A549 (cell line): ENCODE data around the gene FHL1. TPM values are rescaled to one million over a fixed set of nuclear protein-coding genes. Genes with fewer than 3 reads are reported as not detected.

Experiments
- ATAC-seq, 2 experiments: fragments of 200-7000 bp in 1 of 2; fragments of >200 bp in 1 of 2; cut with Nextera tagmentation in 1 of 2; cut with Tn5 transposase in 1 of 2; 3 replicates each; pipeline versions ENCODE4 v1.8.0 to v1.9.1; 2018 to 2020; ENCODE audit warnings: mild to moderate bottlenecking in 1 of 2, moderate library complexity in 1 of 2
- CTCF ChIA-PET: fragments of 300-600 bp; sonication (Branson Sonifier 250); formaldehyde crosslinking; extraction: SDS; loops from one replicate; lab custom pipeline; 2021; ENCODE audit warnings: antibody characterized with exemption, inconsistent platforms; lab: Yijun Ruan, JAX
- POLR2A ChIA-PET: fragments of 350-600 bp; formaldehyde crosslinking; extraction: SDS; loops from one replicate; lab custom pipeline; 2021; ENCODE audit warnings: antibody characterized with exemption, inconsistent platforms; lab: Yijun Ruan, JAX
- DNase-seq, 2 experiments: peaks; one replicate each; pipeline versions ENCODE4 v3.0.0 to v3.0.0-alpha.2; 2011 to 2016; ENCODE audit warnings: low read depth in 1 of 2, low spot score in 1 of 2
- FAIRE-seq: peaks from 2 replicates; lab custom pipeline; 2011; peaks lifted over from hg19 to GRCh38; lab: Jason Lieb, UNC
- H3K27ac ChIP-seq, 2 experiments: fragments of >200 bp; sonication (Bioruptor Twin); formaldehyde crosslinking; 3 replicates each; pipeline ENCODE4 v1.5.1; 2016 to 2017
- H3K4me1 ChIP-seq: fragments of >200 bp; sonication (Bioruptor Twin); formaldehyde crosslinking; 3 replicates; pipeline ENCODE4 v1.6.1; 2016
- H3K4me2 ChIP-seq: fragments of >200 bp; sonication (Bioruptor Twin); formaldehyde crosslinking; 3 replicates; pipeline ENCODE4 v1.6.1; 2016
- H3K4me3 ChIP-seq: fragments of >200 bp; sonication (Bioruptor Twin); formaldehyde crosslinking; 3 replicates; pipeline ENCODE4 v1.5.1; 2016
- H3K9me3 ChIP-seq: fragments of >200 bp; sonication (Bioruptor Twin); formaldehyde crosslinking; 3 replicates; pipeline ENCODE4 v1.6.1; 2016
- BHLHE40 ChIP-seq: IDR thresholded peaks from 2 replicates; pipeline ENCODE4 v1.6.1; 2012; ENCODE audit warnings: low read depth, low read length, inconsistent platforms
- CBX8 ChIP-seq: fragments of 200-600 bp; sonication (generic); IDR thresholded peaks from 2 replicates; pipeline ENCODE4 v1.6.1; 2016
- CHD2 ChIP-seq: fragments of 150-350 bp; IDR thresholded peaks from 2 replicates; pipeline ENCODE4 v1.6.1; 2014; ENCODE audit warnings: low read length; ENCODE audit not compliant: partially characterized antibody
- CTCF ChIP-seq: fragments of >200 bp; sonication (Bioruptor Twin); formaldehyde crosslinking; IDR thresholded peaks from 3 replicates; pipeline ENCODE4 v1.5.1; 2016
- E2F6 ChIP-seq: IDR thresholded peaks from 2 replicates; pipeline ENCODE4 v1.6.1; 2012; ENCODE audit warnings: low read depth, borderline replicate concordance
- EHF ChIP-seq: fragments of 250-450 bp; sonication (Bioruptor Pico); IDR thresholded peaks from 2 replicates; pipeline ENCODE4 v1.5.0; 2020; ENCODE audit warnings: mild to moderate bottlenecking
- ESRRA ChIP-seq: fragments of 150-350 bp; IDR thresholded peaks from 2 replicates; pipeline ENCODE4 v1.6.1; 2014; ENCODE audit warnings: mild to moderate bottlenecking, low read length, borderline replicate concordance
- FOSB ChIP-seq: fragments of 250-450 bp; sonication (Bioruptor Pico); IDR thresholded peaks from 2 replicates; pipeline ENCODE4 v1.5.0; 2020; ENCODE audit warnings: mild to moderate bottlenecking, moderate library complexity
- FOSL2 ChIP-seq, 2 experiments: fragments of 450-650 bp in 1 of 2; fragments of >200 bp in 1 of 2; sonication (Bioruptor Twin) in 1 of 2; formaldehyde crosslinking; IDR thresholded peaks; 2 replicates each; pipeline versions ENCODE4 v1.5.0 to v1.6.1; 2016 to 2020; ENCODE audit warnings: mild to moderate bottlenecking in 1 of 2, moderate library complexity in 1 of 2
- HEYL ChIP-seq: fragments of 250-450 bp; sonication (Bioruptor Pico); IDR thresholded peaks from 2 replicates; pipeline ENCODE4 v1.8.0; 2021; ENCODE audit warnings: mild to moderate bottlenecking, moderate library complexity
- HOXB5 ChIP-seq: fragments of 250-450 bp; sonication (Bioruptor Pico); IDR thresholded peaks from 2 replicates; pipeline ENCODE4 v1.5.0; 2020; ENCODE audit warnings: mild to moderate bottlenecking, moderate library complexity
- KDM1A ChIP-seq: fragments of 200-600 bp; sonication (generic); IDR thresholded peaks from 2 replicates; pipeline ENCODE4 v1.6.1; 2016; ENCODE audit warnings: low read depth, mild to moderate bottlenecking
- MAFK ChIP-seq: fragments of 450-650 bp; IDR thresholded peaks from 2 replicates; pipeline ENCODE4 v1.6.1; 2014; ENCODE audit not compliant: partially characterized antibody
- NFE2L2 ChIP-seq: fragments of 150-350 bp; conservative IDR thresholded peaks from 2 replicates; pipeline ENCODE4 v1.6.1; 2014; ENCODE audit warnings: low read length
- NR3C1 ChIP-seq: fragments of >200 bp; sonication (Bioruptor Twin); formaldehyde crosslinking; IDR thresholded peaks from 3 replicates; pipeline ENCODE4 v1.6.1; 2017
- POLR2A ChIP-seq: IDR thresholded peaks from 2 replicates; pipeline ENCODE4 v1.6.1; 2012; ENCODE audit warnings: mild to moderate bottlenecking, low read length
- RAD21 ChIP-seq, 2 experiments: fragments of >200 bp in 1 of 2; sonication (Bioruptor Twin) in 1 of 2; formaldehyde crosslinking in 1 of 2; IDR thresholded peaks in 1 of 2; conservative IDR thresholded peaks in 1 of 2; 2 replicates in 1 of 2; 3 replicates in 1 of 2; pipeline ENCODE4 v1.6.1; 2012 to 2018; ENCODE audit warnings: inconsistent platforms in 1 of 2
- RCOR1 ChIP-seq: fragments of 150-350 bp; IDR thresholded peaks from 2 replicates; pipeline ENCODE4 v1.6.1; 2014; ENCODE audit warnings: antibody characterized with exemption, low read length, low read depth
- RFX5 ChIP-seq: fragments of 450-650 bp; IDR thresholded peaks from 2 replicates; pipeline ENCODE4 v1.7.1; 2014; ENCODE audit warnings: antibody characterized with exemption, mild to moderate bottlenecking, moderate library complexity
- RNF2 ChIP-seq: fragments of 200-600 bp; sonication (generic); IDR thresholded peaks from 2 replicates; pipeline ENCODE4 v1.6.1; 2016; ENCODE audit warnings: low read depth, mild to moderate bottlenecking, antibody characterized with exemption, moderate library complexity, borderline replicate concordance
- SMC3 ChIP-seq: fragments of >200 bp; sonication (Bioruptor Twin); formaldehyde crosslinking; IDR thresholded peaks from 3 replicates; pipeline ENCODE4 v1.6.1; 2018; ENCODE audit warnings: inconsistent platforms
- SREBF2 ChIP-seq: fragments of 450-650 bp; IDR thresholded peaks from 2 replicates; pipeline ENCODE4 v1.6.1; 2014; ENCODE audit warnings: mild to moderate bottlenecking, moderate library complexity
- ZFP36 ChIP-seq: fragments of 450-650 bp; IDR thresholded peaks from 2 replicates; pipeline ENCODE4 v1.6.1; 2014; ENCODE audit warnings: borderline replicate concordance; ENCODE audit not compliant: partially characterized antibody
- ZSCAN20 ChIP-seq: fragments of 250-450 bp; sonication (Bioruptor Pico); IDR thresholded peaks from 2 replicates; pipeline ENCODE4 v1.8.0; 2022; ENCODE audit warnings: mild to moderate bottlenecking, moderate library complexity
- WGBS: methylation state at CpG from one replicate; pipeline ENCODE4 v1.1.6; 2017; ENCODE audit errors: missing lambda C conversion rate; 5-methylcytosine and 5-hydroxymethylcytosine counted together
- polyA plus RNA-seq, 4 experiments: library from polyadenylated mRNA; depleted of rRNA in 3 of 4; stranded (reverse); fragments of >200 nt; fragmentation: RNase III in 1 of 4; extraction: RNeasy Plus Mini Kit Qiagen cat#74134 plus additional on column Dnase treatment in 1 of 4; gene quantifications; 2 replicates in 3 of 4; 3 replicates in 1 of 4; pipeline ENCODE4 v1.2.3, GENCODE V29; 2011 to 2017
- TF ChIP-seq, protein P1 (sequence below): fragments of 250-450 bp; sonication (Bioruptor Pico); IDR thresholded peaks from 2 replicates; pipeline ENCODE4 v1.5.0; 2020; ENCODE audit warnings: low read depth, mild to moderate bottlenecking, moderate library complexity
- TF ChIP-seq, protein P2 (sequence below): fragments of >200 bp; sonication (Bioruptor Twin); formaldehyde crosslinking; IDR thresholded peaks from 2 replicates; pipeline ENCODE4 v1.6.1; 2016

FHL1 gene
- polyA plus RNA-seq, 2 of the 4 experiments (the other 2 are of a cell fraction): 31.6 to 32.2 TPM

- H3K4me2 ChIP-seq: no peak overlapping the region
- H3K4me3 ChIP-seq: no peak overlapping the region
- CTCF ChIA-PET: no interaction called here
- ATAC-seq (no peak), FAIRE-seq (no peak), DNase-seq (no peak)
- 77% methylated on average over 4 of the region's 4 CpGs for WGBS
- POLR2A ChIA-PET: no interaction called here
- TF ChIP-seq CHD2: no peak
- TF ChIP-seq CBX8: no peak
- no peak for TF ChIP-seq HOXB5 (CRISPR knock-in tag)
- no peak for TF ChIP-seq NFE2L2
- TF ChIP-seq SMC3: no peak
- no peak for TF ChIP-seq SREBF2
- no peak for TF ChIP-seq RAD21 (conservative IDR thresholded peaks at IDR 0.05 in 1 of 2, IDR thresholded peaks at IDR 0.05 in 1 of 2)
- TF ChIP-seq RFX5: no peak
- no peak for TF ChIP-seq FOSL2 (IDR thresholded peaks at IDR 0.05)
- no peak for TF ChIP-seq FOSL2 (CRISPR knock-in tag; IDR thresholded peaks at IDR 0.05)
- H3K9me3 ChIP-seq: no peaks in the 10 kb centered on the region
- H3K4me1 ChIP-seq: peaks cover 3% of the 10 kb centered on the region; the same call in 1 of the 3 replicates
- H3K27ac ChIP-seq: no peak overlapping the region
These were observed 46.4 kb downstream of the FHL1 start for GRCh38 chrX:136193771-136194170.

DNA sequence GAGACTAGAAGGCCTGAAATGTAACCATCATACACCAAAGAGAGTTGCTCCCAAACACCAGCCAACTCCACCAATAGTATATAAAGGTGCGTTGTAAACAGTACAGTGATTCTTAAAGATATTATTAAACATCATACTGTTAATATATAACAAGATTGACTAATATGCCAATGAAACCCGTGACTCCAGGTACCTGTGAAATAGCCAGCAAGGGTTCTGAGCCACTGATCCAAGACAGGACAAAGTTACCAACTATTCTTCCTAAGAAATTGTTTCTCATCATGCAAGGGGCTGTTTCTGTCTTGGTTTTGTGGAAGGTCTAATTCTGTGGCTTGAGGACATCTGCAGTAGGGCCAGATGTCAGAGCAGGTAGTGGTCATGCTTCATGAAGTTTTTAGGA lies 47.2 kb downstream of the FHL1 start:
- Histone ChIP-seq H3K9me3 (no peaks in the 10 kb centered on the region), H3K4me1 (peaks cover 3% of the 10 kb centered on the region; the same call in 1 of the 3 replicates), H3K27ac (no peak overlapping the region), H3K4me3 (no peak overlapping the region), H3K4me2 (no peak overlapping the region)
- no peak for FAIRE-seq
- 71% methylated on average over 2 of the region's 2 CpGs for WGBS
- no peak for ATAC-seq
- CTCF ChIA-PET: interaction anchor here (1.3 kb wide), 1 partner anchor 166 kb away, joined by 5 read pairs; no protein-coding TSS in a partner anchor
- DNase-seq: no peak
- TF ChIP-seq E2F6 (no peak), RCOR1 (no peak), NR3C1 (no peak)
- POLR2A ChIA-PET: no interaction called here

- WGBS: 85% methylated on average over 4 of the region's 4 CpGs
- Histone ChIP-seq H3K27ac (no peak overlapping the region), H3K4me2 (no peak overlapping the region), H3K4me3 (no peak overlapping the region), H3K4me1 (peaks cover 6% of the 10 kb centered on the region; the same call in 1 of the 3 replicates), H3K9me3 (no peaks in the 10 kb centered on the region)
- DNase-seq (no peak), ATAC-seq (no peak), FAIRE-seq (no peak)
- POLR2A ChIA-PET: no interaction called here
- TF ChIP-seq ESRRA (no peak), RNF2 (no peak), BHLHE40 (no peak), EHF (CRISPR knock-in tag) (no peak), KDM1A (no peak), POLR2A (no peak), ZSCAN20 (no peak), HEYL (CRISPR knock-in tag) (no peak), SMC3 (no peak), ZFP36 (no peak), MAFK (no peak), FOSB (CRISPR knock-in tag) (no peak), CTCF (no peak)
- TF ChIP-seq, protein P1, sequence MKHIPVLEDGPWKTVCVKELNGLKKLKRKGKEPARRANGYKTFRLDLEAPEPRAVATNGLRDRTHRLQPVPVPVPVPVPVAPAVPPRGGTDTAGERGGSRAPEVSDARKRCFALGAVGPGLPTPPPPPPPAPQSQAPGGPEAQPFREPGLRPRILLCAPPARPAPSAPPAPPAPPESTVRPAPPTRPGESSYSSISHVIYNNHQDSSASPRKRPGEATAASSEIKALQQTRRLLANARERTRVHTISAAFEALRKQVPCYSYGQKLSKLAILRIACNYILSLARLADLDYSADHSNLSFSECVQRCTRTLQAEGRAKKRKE: no peak
- TF ChIP-seq, protein P2, sequence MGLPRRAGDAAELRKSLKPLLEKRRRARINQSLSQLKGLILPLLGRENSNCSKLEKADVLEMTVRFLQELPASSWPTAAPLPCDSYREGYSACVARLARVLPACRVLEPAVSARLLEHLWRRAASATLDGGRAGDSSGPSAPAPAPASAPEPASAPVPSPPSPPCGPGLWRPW: no peak
- CTCF ChIA-PET: interaction anchor here (1.3 to 1.4 kb wide), 2 partner anchors 15 to 167 kb away, joined by 5 to 6 read pairs; no protein-coding TSS in a partner anchor
These were observed 47.9 kb downstream of the FHL1 start for GRCh38 chrX:136195247-136195646.
